ENCODE results near the gene PLEKHF1.
"Not testable (repeated sequence)": the region's sequence is repeated elsewhere in the genome, so short reads cannot be mapped to it uniquely, and the experiment has no call there.

The PLEKHF1 gene

GRCh38 chr19:29665826-29666577, 741 bp downstream of the PLEKHF1 start:
- DNase-seq: no peak

GRCh38 chr19:29666578-29667386, 1.5 kb downstream of the PLEKHF1 start:
- DNase-seq: no peak

GRCh38 chr19:29667387-29667783, 2.1 kb downstream of the PLEKHF1 start:
- DNase-seq: no peak

GRCh38 chr19:29667901-29668341, 2.7 kb downstream of the PLEKHF1 start:
- no peak for DNase-seq

GRCh38 chr19:29668746-29669609, 3.7 kb downstream of the PLEKHF1 start:
- DNase-seq: no peak

GRCh38 chr19:29670255-29670654, 5.0 kb downstream of the PLEKHF1 start:
- DNase-seq: no peak

GRCh38 chr19:29671026-29671392, 5.7 kb downstream of the PLEKHF1 start:
- DNase-seq: not testable (repeated sequence)

- no peak for DNase-seq
Observed at GRCh38 chr19:29671393-29672160, 6.3 kb downstream of the PLEKHF1 start.

- DNase-seq: no peak
Observed at GRCh38 chr19:29672319-29672932, 7.2 kb downstream of the PLEKHF1 start.

- DNase-seq: no peak
Observed at GRCh38 chr19:29672933-29673336, 7.7 kb downstream of the PLEKHF1 start.

GRCh38 chr19:29673451-29674371, 8.4 kb downstream of the PLEKHF1 start:
- no peak for DNase-seq

- no peak for DNase-seq
Observed at GRCh38 chr19:29674374-29675119, 9.3 kb downstream of the PLEKHF1 start.

- DNase-seq: no peak
Observed at GRCh38 chr19:29675120-29675649, 9.9 kb downstream of the PLEKHF1 start.

- DNase-seq: no peak
Observed at GRCh38 chr19:29675650-29676186, 10.5 kb downstream of the PLEKHF1 start.

- no peak for DNase-seq
Observed at GRCh38 chr19:29676586-29676985, 11.3 kb downstream of the PLEKHF1 start.

GRCh38 chr19:29677001-29677817, 11.9 kb downstream of the PLEKHF1 start:
- DNase-seq: no peak

GRCh38 chr19:29678484-29679106, 13.3 kb downstream of the PLEKHF1 start:
- DNase-seq: no peak

- DNase-seq: no peak
Observed at GRCh38 chr19:29679598-29680210, 14.4 kb downstream of the PLEKHF1 start.
